Kasumi-1 (cell line): Measurements from ENCODE around the gene KMT2C.
"Not testable (repeated sequence)": the region's sequence is repeated elsewhere in the genome, so short reads cannot be mapped to it uniquely, and the experiment has no call there.

Experiments used
- DNase-seq, 2 experiments: peaks; one replicate each; lab custom pipeline; 2025; lab: John Stamatoyannopoulos, UW

Gene KMT2C

GRCh38 chr7:152313217-152313616, 122.6 kb downstream of the KMT2C start:
- DNase-seq: no peak

- DNase-seq: no peak
Measured at GRCh38 chr7:152312316-152312715, 123.5 kb downstream of the KMT2C start.

- no peak for DNase-seq
Measured at GRCh38 chr7:152307902-152308301, 127.9 kb downstream of the KMT2C start.

GRCh38 chr7:152299542-152300143, 136.2 kb downstream of the KMT2C start:
- DNase-seq: not testable (repeated sequence)

- DNase-seq: no peak
Measured at GRCh38 chr7:152292897-152293296, 142.9 kb downstream of the KMT2C start.

GRCh38 chr7:152286972-152287371, 148.8 kb downstream of the KMT2C start:
- not testable (repeated sequence) for DNase-seq

GRCh38 chr7:152286219-152286618, 149.6 kb downstream of the KMT2C start:
- DNase-seq: not testable (repeated sequence)

GRCh38 chr7:152284998-152285397, 150.8 kb downstream of the KMT2C start:
- DNase-seq: not testable (repeated sequence)

GRCh38 chr7:152277687-152278086, 158.1 kb downstream of the KMT2C start:
- not testable (repeated sequence) for DNase-seq

- not testable (repeated sequence) for DNase-seq
Measured at GRCh38 chr7:152270427-152270826, 165.4 kb downstream of the KMT2C start.

GRCh38 chr7:152266859-152267258, 168.9 kb downstream of the KMT2C start:
- DNase-seq: not testable (repeated sequence)

- DNase-seq: not testable (repeated sequence)
Measured at GRCh38 chr7:152264915-152265314, 170.9 kb downstream of the KMT2C start.

GRCh38 chr7:152262146-152262545, 173.7 kb downstream of the KMT2C start:
- not testable (repeated sequence) for DNase-seq

- not testable (repeated sequence) for DNase-seq
Measured at GRCh38 chr7:152259645-152260044, 176.2 kb downstream of the KMT2C start.

- not testable (repeated sequence) for DNase-seq
Measured at GRCh38 chr7:152247851-152248250, 188.0 kb downstream of the KMT2C start.

- DNase-seq: not testable (repeated sequence)
Measured at GRCh38 chr7:152245417-152245816, 190.4 kb downstream of the KMT2C start.

GRCh38 chr7:152243464-152243863, 192.3 kb downstream of the KMT2C start:
- DNase-seq: not testable (repeated sequence)

- DNase-seq: not testable (repeated sequence)
Measured at GRCh38 chr7:152241301-152241700, 194.5 kb downstream of the KMT2C start.

GRCh38 chr7:152236306-152236705, 199.5 kb downstream of the KMT2C start:
- DNase-seq: not testable (repeated sequence)

- not testable (repeated sequence) for DNase-seq
Measured at GRCh38 chr7:152234421-152234820, 201.4 kb downstream of the KMT2C start.

- no peak for DNase-seq
Measured at GRCh38 chr7:152231089-152231488, 204.7 kb downstream of the KMT2C start.

- not testable (repeated sequence) for DNase-seq
Measured at GRCh38 chr7:152219556-152219955, 216.2 kb downstream of the KMT2C start.

- not testable (repeated sequence) for DNase-seq
Measured at GRCh38 chr7:152208766-152209165, 227.0 kb downstream of the KMT2C start.

GRCh38 chr7:152204417-152204816, 231.4 kb downstream of the KMT2C start:
- DNase-seq: not testable (repeated sequence)
